Erythroblast (primary cell): ENCODE measurements around the gene CHAF1A.

Experiments used
- GATA1 ChIP-seq: IDR thresholded peaks from 2 replicates; pipeline ENCODE4 v1.6.1; 2011; ENCODE audit warnings: low read depth, mild to moderate bottlenecking, control low read depth, low read length, moderate library complexity
- POLR2A ChIP-seq: IDR thresholded peaks from 2 replicates; pipeline ENCODE4 v1.6.1; 2011; ENCODE audit warnings: mild to moderate bottlenecking, low read length

DNA sequence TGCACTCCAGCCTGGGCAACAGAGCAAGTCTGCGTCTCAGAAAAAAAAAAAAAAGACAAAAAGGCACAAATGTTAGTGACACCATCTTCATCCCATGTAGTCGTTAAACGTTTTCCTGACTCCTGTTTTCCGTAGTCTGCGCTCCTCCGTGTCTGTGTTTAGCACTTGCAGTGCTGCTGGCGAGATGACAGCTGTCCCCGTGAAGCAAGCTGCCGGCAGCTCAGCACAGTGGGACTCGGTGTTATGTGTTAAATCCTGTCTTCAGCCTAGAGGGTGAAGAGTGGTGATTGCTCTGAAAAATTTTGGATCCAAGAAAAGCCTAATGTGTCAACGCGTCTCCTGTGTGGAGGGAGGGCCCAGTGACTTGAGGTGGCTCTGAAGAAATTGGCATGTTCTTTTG is 36.8 kb downstream of the CHAF1A start:
- TF ChIP-seq POLR2A, result no peak
- TF ChIP-seq GATA1, result no peak
